Upper lobe of left lung (tissue), 6 donors: ENCODE measurements around the gene ZNF687. TPM values are rescaled to one million over a fixed set of nuclear protein-coding genes. Genes with fewer than 3 reads are reported as not detected.

Experiments used
- ATAC-seq, 2 donors: fragments of 200-7000 bp; cut with Tn5 transposase; one replicate each; pipeline ENCODE4 v1.9.1; 2022; ENCODE audit warnings: mild to moderate bottlenecking in 2 of 2, moderate library complexity in 2 of 2; ENCODE audit not compliant: low FRiP score in 2 of 2
- DNase-seq, 2 donors: peaks; one replicate each; pipeline ENCODE4 v3.0.0-alpha.2; 2019 to 2020
- H3K27ac ChIP-seq, 4 donors: fragments of 200-600 bp; sonication (generic); one replicate each; pipeline ENCODE4 v1.5.1; 2016 to 2019
- H3K27me3 ChIP-seq, 4 donors: fragments of 200-600 bp; sonication (generic); one replicate each; pipeline ENCODE4 v1.5.1; 2017 to 2019
- H3K36me3 ChIP-seq, 4 donors: fragments of 200-600 bp; sonication (generic); one replicate each; pipeline ENCODE4 v1.5.1; 2016 to 2019
- H3K4me1 ChIP-seq, 4 donors: fragments of 200-600 bp; sonication (generic); one replicate each; pipeline ENCODE4 v1.5.1; 2018 to 2019
- H3K4me3 ChIP-seq, 4 donors: fragments of 200-600 bp; sonication (generic); one replicate each; pipeline ENCODE4 v1.5.1; 2017 to 2019; ENCODE audit warnings: mild to moderate bottlenecking in 2 of 4, moderate library complexity in 1 of 4
- H3K9me3 ChIP-seq, 4 donors: fragments of 200-600 bp; sonication (generic); one replicate each; pipeline ENCODE4 v1.5.1; 2018 to 2019
- EP300 ChIP-seq, 4 donors: sonication (generic); formaldehyde crosslinking; IDR thresholded peaks; one replicate each; pipeline ENCODE4 v1.5.1; 2017; ENCODE audit warnings: antibody characterized with exemption in 4 of 4, control low read depth in 2 of 4
- POLR2A ChIP-seq, 4 donors: fragments of 450-650 bp; IDR thresholded peaks; one replicate each; pipeline ENCODE4 v1.5.1; 2016 to 2017; ENCODE audit warnings: antibody characterized with exemption in 4 of 4, mild to moderate bottlenecking in 2 of 4
- POLR2AphosphoS5 ChIP-seq, 2 donors: sonication (generic); formaldehyde crosslinking; IDR thresholded peaks; one replicate each; pipeline ENCODE4 v1.5.1; 2017; ENCODE audit warnings: antibody characterized with exemption in 2 of 2
- WGBS, 2 donors: methylation state at CpG; one replicate each; pipeline ENCODE4 v1.1.5; 2017 to 2018; 5-methylcytosine and 5-hydroxymethylcytosine counted together
- total RNA-seq, 6 donors: library from RNA; depleted of rRNA in 4 of 6; stranded (reverse); fragments of >200 nt in 4 of 6; gene quantifications; one replicate each; pipeline versions ENCODE4 v1.1.0 to v1.2.1, GENCODE V29; 2016 to 2021
- TF ChIP-seq, protein P1 (sequence below), 6 experiments: fragments of 450-650 bp in 4 of 6; fragments of 200-600 bp in 2 of 6; sonication (generic) in 2 of 6; IDR thresholded peaks; one replicate each; pipeline ENCODE4 v1.5.1; 2016 to 2019; ENCODE audit warnings: antibody characterized with exemption in 6 of 6
- donor health status: DM: no; HTN: no; CAD: no; lungs with moderate emphysema.
- donor health status: DM: no; HTN: yes; CAD: no; lungs with severe emphysema.

The ZNF687 gene, protein sequence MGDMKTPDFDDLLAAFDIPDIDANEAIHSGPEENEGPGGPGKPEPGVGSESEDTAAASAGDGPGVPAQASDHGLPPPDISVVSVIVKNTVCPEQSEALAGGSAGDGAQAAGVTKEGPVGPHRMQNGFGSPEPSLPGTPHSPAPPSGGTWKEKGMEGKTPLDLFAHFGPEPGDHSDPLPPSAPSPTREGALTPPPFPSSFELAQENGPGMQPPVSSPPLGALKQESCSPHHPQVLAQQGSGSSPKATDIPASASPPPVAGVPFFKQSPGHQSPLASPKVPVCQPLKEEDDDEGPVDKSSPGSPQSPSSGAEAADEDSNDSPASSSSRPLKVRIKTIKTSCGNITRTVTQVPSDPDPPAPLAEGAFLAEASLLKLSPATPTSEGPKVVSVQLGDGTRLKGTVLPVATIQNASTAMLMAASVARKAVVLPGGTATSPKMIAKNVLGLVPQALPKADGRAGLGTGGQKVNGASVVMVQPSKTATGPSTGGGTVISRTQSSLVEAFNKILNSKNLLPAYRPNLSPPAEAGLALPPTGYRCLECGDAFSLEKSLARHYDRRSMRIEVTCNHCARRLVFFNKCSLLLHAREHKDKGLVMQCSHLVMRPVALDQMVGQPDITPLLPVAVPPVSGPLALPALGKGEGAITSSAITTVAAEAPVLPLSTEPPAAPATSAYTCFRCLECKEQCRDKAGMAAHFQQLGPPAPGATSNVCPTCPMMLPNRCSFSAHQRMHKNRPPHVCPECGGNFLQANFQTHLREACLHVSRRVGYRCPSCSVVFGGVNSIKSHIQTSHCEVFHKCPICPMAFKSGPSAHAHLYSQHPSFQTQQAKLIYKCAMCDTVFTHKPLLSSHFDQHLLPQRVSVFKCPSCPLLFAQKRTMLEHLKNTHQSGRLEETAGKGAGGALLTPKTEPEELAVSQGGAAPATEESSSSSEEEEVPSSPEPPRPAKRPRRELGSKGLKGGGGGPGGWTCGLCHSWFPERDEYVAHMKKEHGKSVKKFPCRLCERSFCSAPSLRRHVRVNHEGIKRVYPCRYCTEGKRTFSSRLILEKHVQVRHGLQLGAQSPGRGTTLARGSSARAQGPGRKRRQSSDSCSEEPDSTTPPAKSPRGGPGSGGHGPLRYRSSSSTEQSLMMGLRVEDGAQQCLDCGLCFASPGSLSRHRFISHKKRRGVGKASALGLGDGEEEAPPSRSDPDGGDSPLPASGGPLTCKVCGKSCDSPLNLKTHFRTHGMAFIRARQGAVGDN
- 10 to 100 TPM; 17.4 to 50.3 (median 27.2) TPM for total RNA-seq

DNA sequence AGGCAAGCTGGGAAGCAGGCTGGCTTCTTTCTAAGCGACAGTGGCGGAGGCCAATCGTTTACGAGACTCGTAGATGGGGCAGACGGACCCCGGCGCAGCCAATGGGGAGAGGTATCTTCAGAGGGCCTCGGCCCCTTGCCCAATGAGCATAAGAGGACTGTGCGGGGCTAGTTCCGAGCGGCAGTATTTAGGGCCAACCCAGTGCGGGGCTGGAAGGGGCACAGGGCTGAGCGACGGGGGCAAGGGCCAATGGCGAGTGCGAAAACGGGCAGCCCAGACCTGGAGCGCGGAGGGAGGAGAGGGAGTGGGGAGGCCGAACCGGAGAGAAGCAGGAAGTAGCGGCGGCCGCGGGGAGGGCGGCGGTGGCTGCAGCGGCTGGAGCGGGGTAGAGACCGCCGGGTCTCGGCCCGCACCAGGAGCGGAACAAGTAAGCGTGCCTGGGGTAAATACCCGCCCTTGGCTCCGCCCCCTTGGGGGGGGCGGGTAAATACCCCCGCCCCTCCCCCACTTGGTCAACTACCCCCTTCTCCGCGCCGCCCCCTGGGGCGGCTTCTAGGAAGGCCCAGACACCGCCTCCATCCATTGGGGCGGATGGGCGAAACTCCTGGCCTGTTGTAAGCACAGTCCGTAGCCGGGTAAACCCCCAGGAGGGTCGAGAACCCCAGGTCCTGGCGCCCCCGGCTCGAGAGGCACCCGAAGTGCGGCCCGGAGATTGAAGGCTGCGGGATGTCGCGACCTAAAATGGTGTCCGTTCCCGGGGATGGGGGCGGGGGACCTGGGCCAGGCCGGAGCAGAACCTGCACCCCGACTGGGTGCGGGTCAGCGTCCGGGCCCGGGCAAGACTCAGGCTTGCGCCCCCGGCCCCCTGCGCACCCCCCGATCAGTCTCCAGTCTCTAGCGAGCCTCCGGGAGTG lies at the start of gene ZNF687:
Gene ZNF687 (plus strand): TSS at position 331 of the 914 bp plus-strand sequence. CDS start 3,993 bp downstream, outside the sequence.
- peak; percentile 44 to 85 (median 82) for TF ChIP-seq POLR2A (IDR thresholded peaks at IDR 0.05)
- TF ChIP-seq EP300 (IDR thresholded peaks at IDR 0.05): no peak
- TF ChIP-seq POLR2AphosphoS5 (IDR thresholded peaks at IDR 0.05): peak; percentile 75 to 76
- TF ChIP-seq, protein P1, sequence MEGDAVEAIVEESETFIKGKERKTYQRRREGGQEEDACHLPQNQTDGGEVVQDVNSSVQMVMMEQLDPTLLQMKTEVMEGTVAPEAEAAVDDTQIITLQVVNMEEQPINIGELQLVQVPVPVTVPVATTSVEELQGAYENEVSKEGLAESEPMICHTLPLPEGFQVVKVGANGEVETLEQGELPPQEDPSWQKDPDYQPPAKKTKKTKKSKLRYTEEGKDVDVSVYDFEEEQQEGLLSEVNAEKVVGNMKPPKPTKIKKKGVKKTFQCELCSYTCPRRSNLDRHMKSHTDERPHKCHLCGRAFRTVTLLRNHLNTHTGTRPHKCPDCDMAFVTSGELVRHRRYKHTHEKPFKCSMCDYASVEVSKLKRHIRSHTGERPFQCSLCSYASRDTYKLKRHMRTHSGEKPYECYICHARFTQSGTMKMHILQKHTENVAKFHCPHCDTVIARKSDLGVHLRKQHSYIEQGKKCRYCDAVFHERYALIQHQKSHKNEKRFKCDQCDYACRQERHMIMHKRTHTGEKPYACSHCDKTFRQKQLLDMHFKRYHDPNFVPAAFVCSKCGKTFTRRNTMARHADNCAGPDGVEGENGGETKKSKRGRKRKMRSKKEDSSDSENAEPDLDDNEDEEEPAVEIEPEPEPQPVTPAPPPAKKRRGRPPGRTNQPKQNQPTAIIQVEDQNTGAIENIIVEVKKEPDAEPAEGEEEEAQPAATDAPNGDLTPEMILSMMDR (IDR thresholded peaks at IDR 0.05): peak in 1 of 6 experiments; percentile 5
- Histone ChIP-seq H3K4me3 (peak within 1 kb of the TSS; percentile 77 to 97 (median 84)), H3K9me3 (no peaks in the 10 kb centered on the region), H3K27me3 (no peaks in the 10 kb centered on the region), H3K27ac (peak within 1 kb of the TSS; percentile 98), H3K36me3 (peaks cover 11 to 25% (median 16%) of the 10 kb centered on the region in 4 donors), H3K4me1 (peaks cover 16 to 31% (median 21%) of the 10 kb centered on the region in 4 donors)
- DNase-seq (peak; percentile 99 to 100), ATAC-seq (peak; percentile 94 to 98)
- WGBS, 2 donors: 0% methylated on average over 23 to 28 of the region's 74 CpGs

DNA sequence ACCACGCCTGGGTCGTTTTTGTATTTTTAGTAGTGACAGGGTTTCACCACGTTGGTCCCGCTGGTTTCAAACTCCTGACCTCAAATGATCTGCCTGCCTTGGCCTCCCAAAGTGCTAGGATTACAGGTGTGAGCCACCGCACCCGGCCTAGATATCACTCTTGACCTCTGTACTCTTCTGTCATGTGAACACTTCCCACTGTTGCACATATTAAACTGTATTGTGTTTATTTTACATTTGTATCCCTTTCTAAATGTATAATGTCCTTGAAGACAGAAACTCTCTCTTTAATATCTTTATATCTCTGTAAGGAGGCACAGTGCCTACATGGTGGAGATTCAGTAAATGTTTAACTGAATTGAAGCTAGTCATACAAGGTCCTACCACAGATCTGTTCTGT lies 46.9 kb upstream of the ZNF687 start:
- no peaks in the 10 kb centered on the region for H3K9me3 ChIP-seq
- no peak overlapping the region for H3K4me3 ChIP-seq
- no peak for TF ChIP-seq POLR2AphosphoS5 (IDR thresholded peaks at IDR 0.05)
- TF ChIP-seq EP300 (IDR thresholded peaks at IDR 0.05): no peak
- TF ChIP-seq, protein P1 (IDR thresholded peaks at IDR 0.05): no peak
- no peak for TF ChIP-seq POLR2A (IDR thresholded peaks at IDR 0.05)
- DNase-seq: no peak
- H3K36me3 ChIP-seq: peaks cover 65 to 100% (median 90%) of the 10 kb centered on the region in 4 donors
- 80 to 88% methylated on average over 6 of the region's 6 CpGs for WGBS, 2 donors
- H3K4me1 ChIP-seq: no peaks in the 10 kb centered on the region
- ATAC-seq: no peak
- H3K27ac ChIP-seq: no peak overlapping the region
- H3K27me3 ChIP-seq: no peaks in the 10 kb centered on the region

GRCh38 chr1:151237678-151238466 lies 44.2 kb upstream of the ZNF687 start:
- TF ChIP-seq, protein P1 (IDR thresholded peaks at IDR 0.05): no peak
- TF ChIP-seq EP300 (IDR thresholded peaks at IDR 0.05) (no peak), POLR2AphosphoS5 (IDR thresholded peaks at IDR 0.05) (no peak), POLR2A (IDR thresholded peaks at IDR 0.05) (no peak)
- ATAC-seq (peak in 1 of 2 donors; percentile 10), DNase-seq (no peak)
- peaks cover 68 to 100% (median 91%) of the 10 kb centered on the region in 4 donors for H3K36me3 ChIP-seq
- no peak overlapping the region for H3K4me3 ChIP-seq
- 84 to 86% methylated on average over 4 of the region's 4 CpGs for WGBS, 2 donors
- H3K4me1 ChIP-seq: no peaks in the 10 kb centered on the region
- H3K27ac ChIP-seq: no peak overlapping the region
- no peaks in the 10 kb centered on the region for H3K9me3 ChIP-seq
- H3K27me3 ChIP-seq: no peaks in the 10 kb centered on the region
